CD14-positive monocyte (primary cell): ENCODE results near the gene TOGARAM2. TPM values are rescaled to one million over a fixed set of nuclear protein-coding genes. Genes with fewer than 3 reads are reported as not detected.

ENCODE experiments used
- DNase-seq, 3 donors: peaks; one replicate each; pipeline ENCODE4 v3.0.0-alpha.2; 2011 to 2022
- H2AFZ ChIP-seq: 2 replicates; pipeline ENCODE4 v1.6.0; 2012; ENCODE audit warnings: mild to moderate bottlenecking, low read depth, low read length, inconsistent platforms; ENCODE audit not compliant: insufficient read depth, poor library complexity, severe bottlenecking
- H3K27ac ChIP-seq, 2 donors: 1 replicate in 1 of 2; 2 replicates in 1 of 2; pipeline ENCODE4 v1.5.1; 2012 to 2013; ENCODE audit warnings: low read length in 2 of 2, control low read depth in 1 of 2, inconsistent platforms in 1 of 2, low read depth in 1 of 2, mild to moderate bottlenecking in 1 of 2
- H3K27me3 ChIP-seq, 2 donors: one replicate each; pipeline versions ENCODE4 v1.6.0 to v1.6.1; 2011 to 2013; ENCODE audit warnings: low read length in 2 of 2; ENCODE audit not compliant: control insufficient read depth in 2 of 2, insufficient read depth in 2 of 2
- H3K36me3 ChIP-seq, 2 donors: replicated peaks in 1 of 2; 1 replicate in 1 of 2; 2 replicates in 1 of 2; pipeline versions ENCODE4 v1.5.1 to v1.6.1; 2012 to 2013; ENCODE audit warnings: low read length in 2 of 2, control low read depth in 1 of 2, inconsistent platforms in 1 of 2, mild to moderate bottlenecking in 1 of 2; ENCODE audit not compliant: insufficient read depth in 2 of 2, control insufficient read depth in 1 of 2
- H3K4me1 ChIP-seq, 2 donors: 1 replicate in 1 of 2; 2 replicates in 1 of 2; pipeline versions ENCODE4 v1.5.1 to v1.6.1; 2012 to 2013; ENCODE audit warnings: low read length in 2 of 2, control low read depth in 1 of 2, inconsistent platforms in 1 of 2, mild to moderate bottlenecking in 1 of 2, moderate library complexity in 1 of 2; ENCODE audit not compliant: insufficient read depth in 2 of 2, control insufficient read depth in 1 of 2
- H3K4me2 ChIP-seq: replicated peaks from 2 replicates; pipeline ENCODE3; 2012; ENCODE audit warnings: low read length, moderate library complexity, mild to moderate bottlenecking; ENCODE audit not compliant: poor library complexity, severe bottlenecking; ENCODE audit errors: extremely low read depth
- H3K4me3 ChIP-seq, 3 experiments: fragments of 200-600 bp in 1 of 3; sonication (generic) in 1 of 3; replicated peaks in 1 of 3; 1 replicate in 2 of 3; 2 replicates in 1 of 3; pipeline ENCODE4 v1.5.1; 2011 to 2013; ENCODE audit warnings: low read length in 3 of 3, mild to moderate bottlenecking in 3 of 3, control low read depth in 2 of 3, low read depth in 2 of 3, inconsistent platforms in 1 of 3, moderate library complexity in 1 of 3
- H3K79me2 ChIP-seq: 2 replicates; pipeline ENCODE4 v1.6.0; 2012; ENCODE audit warnings: mild to moderate bottlenecking, control low read depth, inconsistent platforms, low read length, moderate library complexity; ENCODE audit not compliant: insufficient read depth
- H3K9ac ChIP-seq: 2 replicates; pipeline ENCODE4 v1.6.0; 2017; ENCODE audit warnings: low read length, mild to moderate bottlenecking; ENCODE audit not compliant: insufficient read depth, poor library complexity, severe bottlenecking
- H3K9me3 ChIP-seq, 2 donors: replicated peaks in 1 of 2; 1 replicate in 1 of 2; 2 replicates in 1 of 2; pipeline versions ENCODE4 v1.5.1 to v1.6.1; 2012 to 2013; ENCODE audit warnings: low read length in 2 of 2, control low read depth in 1 of 2; ENCODE audit not compliant: control insufficient read depth in 1 of 2, insufficient read depth in 1 of 2
- H4K20me1 ChIP-seq: 2 replicates; pipeline ENCODE4 v1.6.0; 2012; ENCODE audit warnings: mild to moderate bottlenecking, low read length, control low read depth, moderate library complexity; ENCODE audit not compliant: insufficient read depth
- H3K27ac Mint-ChIP-seq, 7 donors: one replicate each; pipeline ENCODE4 v1.8.0; 2020; ENCODE audit warnings: mild to moderate bottlenecking in 7 of 7, mixed read lengths in 7 of 7, moderate library complexity in 6 of 7, inconsistent platforms in 2 of 7
- H3K27me3 Mint-ChIP-seq, 3 donors: one replicate each; pipeline ENCODE4 v1.8.0; 2021 to 2022; ENCODE audit warnings: low read depth in 3 of 3, mild to moderate bottlenecking in 3 of 3, mixed read lengths in 3 of 3, moderate library complexity in 3 of 3, inconsistent platforms in 1 of 3
- H3K36me3 Mint-ChIP-seq, 2 donors: one replicate each; pipeline ENCODE4 v1.8.0; 2020; ENCODE audit warnings: mixed read lengths in 2 of 2, inconsistent platforms in 1 of 2, mild to moderate bottlenecking in 1 of 2
- H3K4me1 Mint-ChIP-seq: one replicate; pipeline ENCODE4 v1.8.0; 2020; ENCODE audit warnings: mild to moderate bottlenecking, mixed read lengths
- H3K4me3 Mint-ChIP-seq, 2 donors: one replicate each; pipeline ENCODE4 v1.8.0; 2020; ENCODE audit warnings: mild to moderate bottlenecking in 2 of 2, mixed read lengths in 2 of 2, moderate library complexity in 1 of 2
- H3K9me3 Mint-ChIP-seq, 7 donors: one replicate each; pipeline ENCODE4 v1.8.0; 2020 to 2022; ENCODE audit warnings: mixed read lengths in 7 of 7, mild to moderate bottlenecking in 6 of 7, moderate library complexity in 6 of 7, inconsistent platforms in 2 of 7
- WGBS: methylation state at CpG from one replicate; pipeline ENCODE4 v1.1.5; 2013; ENCODE audit warnings: missing lambda C conversion rate; ENCODE audit not compliant: insufficient coverage; 5-methylcytosine and 5-hydroxymethylcytosine counted together
- intact Hi-C, 2 donors: fragments of 100-400 bp; cut with micrococcal nuclease; formaldehyde crosslinking; loops; one replicate each; pipeline versions ENCODE4 v1.15.0 to v1.15.1; 2023
- polyA plus RNA-seq, 3 donors: library from polyadenylated mRNA; depleted of rRNA in 1 of 3; unstranded in 2 of 3; stranded (reverse) in 1 of 3; fragments of 300-500 nt in 2 of 3; fragments of >200 nt in 1 of 3; fragmentation: Illumina TruSeq in 2 of 3; gene quantifications; 1 replicate in 2 of 3; 2 replicates in 1 of 3; pipeline ENCODE4 v1.2.3, GENCODE V29; 2012 to 2021
- TF ChIP-seq, protein P1 (sequence below): fragments of 200-600 bp; IDR thresholded peaks from one replicate; pipeline ENCODE4 v1.8.0; 2022; ENCODE audit warnings: antibody characterized with exemption, mild to moderate bottlenecking

TOGARAM2 gene
- polyA plus RNA-seq, 3 donors, result 0.23 to 5.5 TPM; not detected in 1

GRCh38 chr2:29014331-29014730, 33.2 kb downstream of the TOGARAM2 start:
- Histone ChIP-seq H3K9ac (peak overlapping the region; percentile 35), H3K79me2 (no peaks in the 10 kb centered on the region), H3K4me2 (peak overlapping the region; percentile 69), H2AFZ (peak overlapping the region; percentile 72), H3K27me3 (peaks cover 0 to 2% of the 10 kb centered on the region in 2 donors), H3K9me3 (no peaks in the 10 kb centered on the region), H3K36me3 (no peaks in the 10 kb centered on the region), H4K20me1 (no peaks in the 10 kb centered on the region), H3K27ac (peak overlapping the region in 1 of 2 donors; percentile 39), H3K4me1 (peaks cover 51 to 63% of the 10 kb centered on the region in 2 donors), H3K4me3 (peak overlapping the region in 1 of 3 experiments; percentile 63)
- Mint-ChIP-seq H3K36me3 (peaks cover 0 to 5% of the 10 kb centered on the region in 2 donors), H3K27me3 (peaks cover 9 to 23% (median 12%) of the 10 kb centered on the region in 3 donors), H3K4me1 (peaks cover 66% of the 10 kb centered on the region), H3K9me3 (no peaks in the 10 kb centered on the region), H3K27ac (peak overlapping the region; percentile 74 to 91 (median 80)), H3K4me3 (peak overlapping the region; percentile 47 to 53)
- TF ChIP-seq, protein P1, sequence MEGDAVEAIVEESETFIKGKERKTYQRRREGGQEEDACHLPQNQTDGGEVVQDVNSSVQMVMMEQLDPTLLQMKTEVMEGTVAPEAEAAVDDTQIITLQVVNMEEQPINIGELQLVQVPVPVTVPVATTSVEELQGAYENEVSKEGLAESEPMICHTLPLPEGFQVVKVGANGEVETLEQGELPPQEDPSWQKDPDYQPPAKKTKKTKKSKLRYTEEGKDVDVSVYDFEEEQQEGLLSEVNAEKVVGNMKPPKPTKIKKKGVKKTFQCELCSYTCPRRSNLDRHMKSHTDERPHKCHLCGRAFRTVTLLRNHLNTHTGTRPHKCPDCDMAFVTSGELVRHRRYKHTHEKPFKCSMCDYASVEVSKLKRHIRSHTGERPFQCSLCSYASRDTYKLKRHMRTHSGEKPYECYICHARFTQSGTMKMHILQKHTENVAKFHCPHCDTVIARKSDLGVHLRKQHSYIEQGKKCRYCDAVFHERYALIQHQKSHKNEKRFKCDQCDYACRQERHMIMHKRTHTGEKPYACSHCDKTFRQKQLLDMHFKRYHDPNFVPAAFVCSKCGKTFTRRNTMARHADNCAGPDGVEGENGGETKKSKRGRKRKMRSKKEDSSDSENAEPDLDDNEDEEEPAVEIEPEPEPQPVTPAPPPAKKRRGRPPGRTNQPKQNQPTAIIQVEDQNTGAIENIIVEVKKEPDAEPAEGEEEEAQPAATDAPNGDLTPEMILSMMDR, result no peak
- DNase-seq, result no peak
- intact Hi-C loops, result loop anchor here in 1 of 2 donors (10.0 kb wide), 2 partner anchors 50 to 100 kb away; partner anchors contain the start of gene CLIP4
- WGBS, result 47% methylated on average over 8 of the region's 8 CpGs

GRCh38 chr2:29014811-29015421, 33.8 kb downstream of the TOGARAM2 start:
- H3K9ac ChIP-seq, result peak overlapping the region; percentile 35
- Mint-ChIP-seq H3K27ac (peak overlapping the region; percentile 74 to 91 (median 80)), H3K4me1 (peaks cover 66% of the 10 kb centered on the region), H3K9me3 (peaks cover 0 to under 1% (median 0%) of the 10 kb centered on the region in 7 donors), H3K4me3 (peak overlapping the region; percentile 47 to 53), H3K27me3 (peaks cover 9 to 23% (median 12%) of the 10 kb centered on the region in 3 donors), H3K36me3 (peaks cover 0 to 5% of the 10 kb centered on the region in 2 donors)
- no peaks in the 10 kb centered on the region for H3K9me3 ChIP-seq
- peak overlapping the region; percentile 69 for H3K4me2 ChIP-seq
- H3K4me3 ChIP-seq, result peak overlapping the region in 1 of 3 experiments; percentile 63
- H3K79me2 ChIP-seq, result no peaks in the 10 kb centered on the region
- H3K27me3 ChIP-seq, result peaks cover 0 to 2% of the 10 kb centered on the region in 2 donors
- H4K20me1 ChIP-seq, result no peaks in the 10 kb centered on the region
- peaks cover 51 to 63% of the 10 kb centered on the region in 2 donors for H3K4me1 ChIP-seq
- TF ChIP-seq, protein P1, result peak; percentile 33
- peak overlapping the region; percentile 39 to 63 for H3K27ac ChIP-seq
- peak; percentile 50 to 70 (median 60) for DNase-seq
- intact Hi-C loops, result loop anchor here in 1 of 2 donors (10.0 kb wide), 2 partner anchors 50 to 100 kb away; partner anchors contain the start of gene CLIP4
- H2AFZ ChIP-seq, result peak overlapping the region; percentile 72
- no peaks in the 10 kb centered on the region for H3K36me3 ChIP-seq
- 1% methylated on average over 11 of the region's 13 CpGs for WGBS
